HepG2 (cell line): ENCODE measurements around the gene MAPK14. TPM values are rescaled to one million over a fixed set of nuclear protein-coding genes. Genes with fewer than 3 reads are reported as not detected.
A peak's percentile ranks its signal among the peaks of the same experiment; 100 is the strongest.

Experiments used
- AFF4 ChIP-seq: sonication (generic); formaldehyde crosslinking; IDR thresholded peaks from 2 replicates; pipeline ENCODE4 v1.4.0; 2020; ENCODE audit warnings: missing genetic modification reagents
- GABPB1 ChIP-seq: IDR thresholded peaks from 2 replicates; pipeline ENCODE4 v1.6.1; 2016; ENCODE audit warnings: mild to moderate bottlenecking, missing genetic modification reagents, moderate library complexity, missing compliant biosample characterization
- GPBP1L1 ChIP-seq: sonication (generic); formaldehyde crosslinking; IDR thresholded peaks from 2 replicates; pipeline ENCODE4 v1.5.0; 2020; ENCODE audit warnings: mild to moderate bottlenecking, missing genetic modification reagents
- HMG20B ChIP-seq: conservative IDR thresholded peaks from 2 replicates; pipeline ENCODE4 v1.6.1; 2016; ENCODE audit warnings: missing genetic modification reagents, missing compliant biosample characterization
- HNRNPUL1 ChIP-seq: fragments of 200-400 bp; formaldehyde crosslinking; IDR thresholded peaks from 2 replicates; pipeline ENCODE4 v1.6.1; 2017; ENCODE audit warnings: low read depth, mild to moderate bottlenecking, low read length, moderate library complexity
- KDM6A ChIP-seq: IDR thresholded peaks from 2 replicates; pipeline ENCODE4 v1.6.1; 2016; ENCODE audit warnings: low read depth
- KLF13 ChIP-seq: sonication (generic); formaldehyde crosslinking; IDR thresholded peaks from 2 replicates; pipeline ENCODE4 v1.4.0; 2020; ENCODE audit warnings: mild to moderate bottlenecking, missing genetic modification reagents
- MAX ChIP-seq: IDR thresholded peaks from 2 replicates; pipeline ENCODE4 v1.6.1; 2012; ENCODE audit warnings: inconsistent platforms
- MXD1 ChIP-seq: sonication (generic); formaldehyde crosslinking; IDR thresholded peaks from 2 replicates; pipeline ENCODE4 v1.4.0; 2020; ENCODE audit warnings: mild to moderate bottlenecking, missing genetic modification reagents
- NR2F2 ChIP-seq: IDR thresholded peaks from 2 replicates; pipeline ENCODE4 v1.6.1; 2012; ENCODE audit warnings: low read depth, inconsistent platforms, borderline replicate concordance
- RFX1 ChIP-seq: fragments of 450-650 bp; IDR thresholded peaks from 2 replicates; pipeline ENCODE4 v1.6.1; 2017
- SP5 ChIP-seq: IDR thresholded peaks from 2 replicates; pipeline ENCODE4 v1.6.1; 2016; ENCODE audit warnings: low read depth, borderline replicate concordance
- U2AF2 ChIP-seq: fragments of 200-400 bp; formaldehyde crosslinking; IDR thresholded peaks from 2 replicates; pipeline ENCODE4 v1.6.1; 2017; ENCODE audit warnings: low read depth, mild to moderate bottlenecking, low read length
- ZBTB49 ChIP-seq: sonication (generic); formaldehyde crosslinking; IDR thresholded peaks from 2 replicates; pipeline ENCODE4 v1.4.0; 2020; ENCODE audit warnings: missing genetic modification reagents, borderline replicate concordance
- ZFY ChIP-seq: sonication (generic); formaldehyde crosslinking; IDR thresholded peaks from 2 replicates; pipeline ENCODE4 v1.4.0; 2020; ENCODE audit warnings: missing genetic modification reagents
- ZNF12 ChIP-seq: sonication (generic); formaldehyde crosslinking; IDR thresholded peaks from 2 replicates; pipeline ENCODE4 v1.5.0; 2020; ENCODE audit warnings: missing genetic modification reagents
- ZNF230 ChIP-seq: sonication (generic); formaldehyde crosslinking; IDR thresholded peaks from 2 replicates; pipeline ENCODE4 v1.4.0; 2020; ENCODE audit warnings: mild to moderate bottlenecking, missing genetic modification reagents
- ZNF326 ChIP-seq: sonication (generic); formaldehyde crosslinking; IDR thresholded peaks from 2 replicates; pipeline ENCODE4 v1.4.0; 2020; ENCODE audit warnings: missing genetic modification reagents, borderline replicate concordance
- ZNF335 ChIP-seq: sonication (generic); formaldehyde crosslinking; IDR thresholded peaks from 2 replicates; pipeline ENCODE4 v1.4.0; 2020; ENCODE audit warnings: missing genetic modification reagents
- ZNF550 ChIP-seq: sonication (generic); formaldehyde crosslinking; IDR thresholded peaks from 2 replicates; pipeline ENCODE4 v1.4.0; 2020; ENCODE audit warnings: mild to moderate bottlenecking, missing genetic modification reagents, borderline replicate concordance
- ZNF576 ChIP-seq: sonication (generic); formaldehyde crosslinking; IDR thresholded peaks from 2 replicates; pipeline ENCODE4 v1.4.0; 2020; ENCODE audit warnings: mild to moderate bottlenecking, missing genetic modification reagents
- ZNF589 ChIP-seq: sonication (generic); formaldehyde crosslinking; conservative IDR thresholded peaks from 2 replicates; pipeline ENCODE4 v1.8.0; 2022; ENCODE audit warnings: mild to moderate bottlenecking, moderate library complexity, missing genetic modification reagents
- polyA plus RNA-seq, 8 experiments: library from polyadenylated mRNA; depleted of rRNA in 3 of 8; stranded (reverse) in 7 of 8; unstranded in 1 of 8; fragments of >200 nt; fragmentation: Illumina TruSeq in 4 of 8; extraction: Trizol in 4 of 8; gene quantifications; 2 replicates each; pipeline versions ENCODE4 v1.2.1 to v1.2.3, GENCODE V29; 2011 to 2016; ENCODE audit warnings: low read depth in 4 of 8, missing spikeins in 1 of 8, mixed read lengths in 1 of 8; ENCODE audit not compliant: insufficient read depth in 1 of 8
- total RNA-seq, 5 experiments: library from RNA; depleted of rRNA; stranded (reverse); fragments of >200 nt; fragmentation: Illumina TruSeq; extraction: Trizol; gene quantifications; 2 replicates each; pipeline ENCODE4 v1.2.3, GENCODE V29; 2016; ENCODE audit warnings: low read depth in 1 of 5

Gene MAPK14
- total and polyA plus RNA-seq, 2 of the 13 experiments (the other 11 are each of a cell fraction or from before 2014, with no cell fraction given), result 66.3 to 67.3 TPM

- TF ChIP-seq AFF4 (peak; percentile 66; the same call in 1 of the 2 replicates), U2AF2 (no peak), HMG20B (peak; percentile 76; the same call in 1 of the 2 replicates), ZNF230 (no peak), GPBP1L1 (CRISPR knock-in tag) (no peak), MAX (peak; percentile 94), MXD1 (CRISPR knock-in tag) (no peak), NR2F2 (peak; percentile 79), ZNF326 (no peak), ZNF12 (peak; percentile 96), ZBTB49 (peak; percentile 13; the same call in 1 of the 2 replicates), ZFY (CRISPR knock-in tag) (peak; percentile 5; the same call in 1 of the 2 replicates), ZNF335 (no peak; the same call in none of the 2 replicates), KLF13 (no peak), ZNF550 (CRISPR knock-in tag) (no peak), SP5 (CRISPR knock-in tag) (peak; percentile 79; the same call in 1 of the 2 replicates), HNRNPUL1 (no peak), KDM6A (CRISPR knock-in tag) (peak; percentile 100), ZNF589 (CRISPR knock-in tag) (peak; percentile 62; the same call in 1 of the 2 replicates), ZNF576 (no peak), RFX1 (no peak), GABPB1 (CRISPR knock-in tag) (peak; percentile 54; the same call in 1 of the 2 replicates)
These were observed 68.1 kb downstream of the MAPK14 start (continued) for GRCh38 chr6:36095497-36096391.
